HG02973 (cell line): Measurements from ENCODE around the gene CAMK2N1.

Experiments used
- ATAC-seq: cut with Tn5 transposase; IDR thresholded peaks from one replicate; pipeline ENCODE4 v1.9.1; 2021; ENCODE audit warnings: moderate library complexity; ENCODE audit not compliant: unreplicated experiment

CAMK2N1 gene

DNA sequence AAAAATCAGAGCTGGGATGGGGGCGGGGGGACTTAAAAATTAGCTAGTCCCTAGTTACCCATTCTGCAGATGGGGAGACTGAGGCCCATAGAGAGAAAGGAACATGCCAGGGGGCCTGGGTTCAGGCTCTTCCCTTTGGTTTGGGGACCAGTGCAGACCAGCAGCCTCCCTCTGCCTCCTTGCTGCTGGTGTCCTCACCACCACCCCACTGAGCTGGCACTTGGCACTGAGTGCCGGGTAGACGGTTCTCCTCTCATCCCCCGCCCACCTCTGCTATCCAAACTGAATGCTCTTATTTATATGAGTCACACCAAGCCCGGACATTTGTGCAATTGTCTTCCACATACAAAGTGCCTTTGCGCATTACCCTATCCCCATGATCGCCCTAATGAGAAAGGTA is 39.2 kb downstream of the CAMK2N1 start:
- ATAC-seq, result no peak

DNA sequence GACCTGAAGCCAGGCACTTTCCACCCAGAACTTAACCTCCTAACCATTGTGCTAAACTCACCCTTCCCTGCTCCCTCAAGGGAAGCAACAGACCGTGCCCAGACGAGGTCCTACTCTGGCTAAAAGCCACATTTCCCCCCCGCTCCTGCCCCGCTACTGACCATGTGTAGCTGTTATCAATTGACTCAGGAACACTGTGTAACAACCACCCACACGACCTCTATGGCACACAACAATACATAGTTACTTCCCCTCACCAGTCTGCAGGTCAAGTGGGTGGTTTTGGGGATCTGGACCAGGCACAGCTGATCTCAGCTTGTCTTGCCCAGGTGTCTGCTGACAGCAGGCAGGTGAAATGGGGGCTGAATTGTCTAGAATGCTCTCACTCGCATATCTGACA is 40.1 kb downstream of the CAMK2N1 start:
- ATAC-seq, result no peak

- ATAC-seq, result no peak
Observed at GRCh38 chr1:20443703-20444586, 42.1 kb downstream of the CAMK2N1 start.

DNA sequence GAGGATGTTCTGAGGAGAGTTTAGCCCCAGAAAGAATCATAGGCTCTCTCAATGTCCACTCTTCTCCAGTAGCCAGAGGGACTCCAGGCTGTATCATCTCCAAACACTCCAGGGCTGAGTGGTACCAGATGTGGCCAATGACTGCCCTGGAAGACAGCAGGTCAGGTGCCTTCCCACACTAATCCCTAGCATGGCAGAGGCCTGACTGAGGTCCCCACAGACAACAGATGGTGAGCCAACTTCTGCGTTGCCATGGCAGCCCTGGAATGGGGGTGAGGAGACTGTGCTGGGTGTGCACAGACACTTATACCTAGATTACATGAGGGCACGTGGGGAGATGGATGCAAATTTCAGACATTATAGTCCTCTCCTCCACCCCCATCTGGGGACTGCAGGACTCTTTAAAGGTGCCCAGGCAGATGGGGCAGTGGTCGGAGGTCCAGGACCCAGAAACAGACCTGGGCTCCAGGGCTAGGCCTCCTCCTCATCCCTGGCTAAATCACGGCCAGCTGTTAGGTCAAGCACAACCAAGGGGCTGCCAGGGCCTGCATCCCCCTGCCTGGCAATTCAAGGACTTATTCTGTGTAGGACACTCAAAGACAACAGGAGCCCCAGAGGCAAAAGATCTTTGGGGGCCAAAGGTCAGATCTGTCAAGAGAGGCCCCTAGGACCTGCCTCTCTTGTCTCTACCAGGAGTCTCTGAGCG is 42.9 kb downstream of the CAMK2N1 start:
- no peak for ATAC-seq

DNA sequence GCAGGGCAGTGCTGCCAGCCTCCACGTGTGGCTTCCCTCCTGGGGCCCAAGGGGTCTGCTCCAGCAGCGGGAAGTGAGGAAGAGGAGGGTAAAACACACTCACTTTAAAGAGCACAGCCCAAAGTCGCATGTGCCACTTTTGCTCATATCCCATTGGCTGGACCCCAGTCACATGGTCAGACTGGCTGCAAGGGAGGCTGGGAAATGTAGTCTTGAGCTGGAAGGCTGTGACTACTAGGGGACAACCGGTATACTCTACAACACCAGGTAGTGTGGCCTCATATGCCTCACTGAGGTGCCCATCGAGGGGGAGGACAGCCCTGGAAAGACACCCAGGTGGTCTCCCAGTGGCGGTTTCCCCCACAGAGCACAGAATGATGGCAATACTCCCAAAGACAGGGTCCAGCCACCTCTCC is 45.2 kb downstream of the CAMK2N1 start:
- ATAC-seq, result no peak

GRCh38 chr1:20439282-20439681 is 46.7 kb downstream of the CAMK2N1 start:
- ATAC-seq, result no peak

DNA sequence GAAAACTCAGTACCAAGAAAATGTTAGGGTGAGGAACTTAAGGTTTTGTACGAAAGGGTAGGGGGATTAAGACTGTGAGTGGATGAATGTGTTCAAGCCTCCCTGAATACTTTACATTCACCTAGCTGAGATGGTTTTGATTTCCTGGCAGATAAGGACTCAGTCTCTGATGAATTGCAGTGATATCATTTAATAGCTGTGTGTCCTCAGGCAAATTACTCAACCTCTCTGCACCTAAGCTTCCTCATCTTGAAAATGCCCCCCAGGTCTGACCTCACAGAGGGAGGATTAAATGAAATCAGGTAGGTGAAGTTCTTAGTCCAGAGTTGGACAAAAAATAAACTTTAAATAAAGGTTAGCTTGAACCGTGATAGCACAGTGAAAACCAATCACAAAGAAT is 48.4 kb downstream of the CAMK2N1 start:
- no peak for ATAC-seq

DNA sequence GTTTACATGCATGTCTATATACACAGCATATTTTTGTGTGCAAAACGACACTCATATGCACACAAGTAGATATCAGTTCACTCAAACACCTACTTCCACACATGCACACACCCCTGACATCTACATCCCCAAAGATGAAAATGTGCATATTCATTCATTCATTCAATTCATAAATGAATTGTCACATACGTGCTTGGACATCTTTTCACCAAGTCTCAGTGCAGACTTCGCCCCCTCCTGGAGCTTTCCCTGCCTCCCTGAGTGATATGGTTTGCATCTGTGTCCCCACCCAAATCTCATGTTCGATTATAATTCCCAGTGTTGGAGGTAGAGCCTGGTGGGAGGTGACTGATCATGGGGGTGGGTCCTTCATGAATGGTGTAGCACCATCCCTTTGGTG is 53.1 kb downstream of the CAMK2N1 start:
- ATAC-seq, result no peak
